K562 (cell line): Measurements from ENCODE around the gene FAM117A. TPM values are rescaled to one million over a fixed set of nuclear protein-coding genes. Genes with fewer than 3 reads are reported as not detected.
A peak's percentile ranks its signal among the peaks of the same experiment; 100 is the strongest.

ENCODE experiments used
- ATAC-seq: fragments of 200-7000 bp; cut with Tn5 transposase; 3 replicates; pipeline ENCODE4 v1.9.1; 2020; ENCODE audit warnings: moderate library complexity
- BruUV-seq: library from RNA; stranded (reverse); fragments of 400-500 nt; replicated peaks from 2 replicates; lab custom pipeline; 2021; lab: Mats Ljungman, UMichigan
- CTCF ChIA-PET: fragments of 300-600 bp; formaldehyde crosslinking; extraction: SDS; loops from one replicate; lab custom pipeline; 2021; ENCODE audit warnings: low intra/inter-chr PET ratio; lab: Yijun Ruan, JAX
- POLR2A ChIA-PET: fragments of 300-600, 350-650 bp; sonication (Branson Sonifier 250); formaldehyde crosslinking; extraction: SDS; loops from one replicate; lab custom pipeline; 2021; ENCODE audit warnings: antibody characterized with exemption, inconsistent platforms; lab: Yijun Ruan, JAX
- DNase-seq, 4 experiments: peaks; one replicate each; pipeline versions ENCODE4 v3.0.0 to v3.0.0-alpha.2; 2011 to 2018; ENCODE audit warnings: low spot score in 3 of 4, mixed read lengths in 3 of 4; ENCODE audit errors: extremely low read depth in 1 of 4
- FAIRE-seq: peaks from 2 replicates; lab custom pipeline; 2011; peaks lifted over from hg19 to GRCh38; lab: Jason Lieb, UNC
- H2AFZ ChIP-seq: 2 replicates; pipeline ENCODE4 v1.6.0; 2011; ENCODE audit warnings: low read depth, low read length, control low read depth, inconsistent platforms
- H3K27ac ChIP-seq: fragments of 200-600 bp; 3 replicates; pipeline ENCODE4 v1.8.0; 2011; ENCODE audit warnings: low read depth, mild to moderate bottlenecking, control low read depth, inconsistent platforms, low read length, moderate library complexity, mixed read lengths; ENCODE audit errors: extremely low read depth
- H3K27me3 ChIP-seq, 2 experiments: fragments of 300-600 bp in 1 of 2; 2 replicates in 1 of 2; 3 replicates in 1 of 2; pipeline versions ENCODE4 v1.6.0 to v1.8.0; 2011; ENCODE audit warnings: inconsistent platforms in 2 of 2, low read length in 2 of 2, mild to moderate bottlenecking in 1 of 2, mixed read lengths in 1 of 2, moderate library complexity in 1 of 2; ENCODE audit not compliant: control insufficient read depth in 2 of 2, insufficient read depth in 2 of 2
- H3K36me3 ChIP-seq: fragments of 300-600 bp; 3 replicates; pipeline ENCODE4 v1.8.0; 2011; ENCODE audit warnings: mild to moderate bottlenecking, low read length, inconsistent platforms; ENCODE audit not compliant: control insufficient read depth, insufficient read depth
- H3K4me1 ChIP-seq, 2 experiments: fragments of 200-600 bp in 1 of 2; replicated peaks in 1 of 2; 2 replicates in 1 of 2; 3 replicates in 1 of 2; pipeline versions ENCODE4 v1.5.1 to v1.8.0; 2011; ENCODE audit warnings: inconsistent platforms in 2 of 2, low read length in 2 of 2, mild to moderate bottlenecking in 1 of 2, mixed read lengths in 1 of 2, moderate library complexity in 1 of 2; ENCODE audit not compliant: control insufficient read depth in 2 of 2, insufficient read depth in 2 of 2
- H3K4me2 ChIP-seq: 2 replicates; pipeline ENCODE4 v1.6.1; 2011; ENCODE audit warnings: low read length, control low read depth, inconsistent platforms, mixed read lengths; ENCODE audit not compliant: insufficient read depth
- H3K4me3 ChIP-seq: fragments of 200-600 bp; sonication (generic), shearing (Covaris generic); 2 replicates; pipeline ENCODE4 v1.5.1; 2016; ENCODE audit warnings: control low read depth, inconsistent platforms
- H3K79me2 ChIP-seq: fragments of 200-600 bp; 3 replicates; pipeline ENCODE4 v1.8.0; 2011; ENCODE audit warnings: low read length, inconsistent platforms; ENCODE audit not compliant: control insufficient read depth, insufficient read depth
- H3K9ac ChIP-seq, 2 experiments: 2 replicates each; pipeline versions ENCODE4 v1.6.0 to v1.6.1; 2011; ENCODE audit warnings: low read depth in 2 of 2, low read length in 2 of 2, control low read depth in 1 of 2, inconsistent platforms in 1 of 2, mild to moderate bottlenecking in 1 of 2, mixed read lengths in 1 of 2; ENCODE audit not compliant: insufficient read depth in 1 of 2
- H3K9me1 ChIP-seq: one replicate; pipeline ENCODE4 v1.6.0; 2011; ENCODE audit warnings: inconsistent platforms, mild to moderate bottlenecking, low read length, moderate library complexity; ENCODE audit not compliant: control insufficient read depth, insufficient read depth
- H3K9me3 ChIP-seq: replicated peaks from 2 replicates; pipeline ENCODE4 v1.5.1; 2011; ENCODE audit warnings: low read depth, low read length, inconsistent platforms; ENCODE audit not compliant: control insufficient read depth, insufficient read depth
- H4K20me1 ChIP-seq: replicated peaks from 2 replicates; pipeline ENCODE4 v1.6.1; 2011; ENCODE audit warnings: low read length, inconsistent platforms, mixed read lengths; ENCODE audit not compliant: control insufficient read depth, insufficient read depth
- CBFA2T3 ChIP-seq: fragments of 450-650 bp; IDR thresholded peaks from 2 replicates; pipeline ENCODE4 v1.6.1; 2017
- CREB1 ChIP-seq, 2 experiments: sonication (generic) in 1 of 2; formaldehyde crosslinking in 1 of 2; IDR thresholded peaks; 2 replicates each; pipeline versions ENCODE4 v1.6.1 to v1.8.0; 2012 to 2022; ENCODE audit warnings: inconsistent platforms in 1 of 2, mild to moderate bottlenecking in 1 of 2, missing genetic modification reagents in 1 of 2, moderate library complexity in 1 of 2
- CREBBP ChIP-seq: IDR thresholded peaks from one replicate; pipeline ENCODE4 v1.6.1; 2012; ENCODE audit warnings: low read depth, mild to moderate bottlenecking, control low read depth, inconsistent platforms, low read length
- CREM ChIP-seq: IDR thresholded peaks from 2 replicates; pipeline ENCODE4 v1.6.1; 2014; ENCODE audit warnings: antibody characterized with exemption, low read depth
- EP400 ChIP-seq: fragments of 450-650 bp; IDR thresholded peaks from 2 replicates; pipeline ENCODE4 v1.6.1; 2017; ENCODE audit warnings: antibody characterized with exemption, mild to moderate bottlenecking, moderate library complexity
- MCM7 ChIP-seq, 2 experiments: fragments of 450-650 bp; IDR thresholded peaks; 2 replicates each; pipeline ENCODE4 v1.6.1; 2016 to 2018
- MYC ChIP-seq, 2 experiments: fragments of 250-450 bp in 1 of 2; sonication (Bioruptor Pico) in 1 of 2; IDR thresholded peaks; 2 replicates each; pipeline versions ENCODE4 v1.5.1 to v1.6.1; 2012 to 2021; ENCODE audit warnings: low read depth in 2 of 2, borderline replicate concordance in 1 of 2, improper control_type of control experiment in 1 of 2, low read length in 1 of 2, mild to moderate bottlenecking in 1 of 2, moderate library complexity in 1 of 2
- NFRKB ChIP-seq: fragments of 450-650 bp; IDR thresholded peaks from 2 replicates; pipeline ENCODE4 v1.6.1; 2016; ENCODE audit warnings: low read depth
- POLR2G ChIP-seq: fragments of 200-400 bp; formaldehyde crosslinking; IDR thresholded peaks from 2 replicates; pipeline ENCODE4 v1.6.1; 2017; ENCODE audit warnings: low read depth, mild to moderate bottlenecking, antibody characterized with exemption, low read length, moderate library complexity
- SUPT5H ChIP-seq: fragments of 450-650 bp; IDR thresholded peaks from 2 replicates; pipeline ENCODE4 v1.6.1; 2016
- TAF9B ChIP-seq: fragments of 450-650 bp; IDR thresholded peaks from 2 replicates; pipeline ENCODE4 v1.6.1; 2018; ENCODE audit warnings: mild to moderate bottlenecking; ENCODE audit not compliant: partially characterized antibody
- YY1 ChIP-seq, 3 experiments: IDR thresholded peaks; 2 replicates each; pipeline ENCODE4 v1.6.1; 2011; ENCODE audit warnings: low read length in 2 of 3, mild to moderate bottlenecking in 2 of 3, moderate library complexity in 2 of 3, borderline replicate concordance in 1 of 3, control low read depth in 1 of 3, low read depth in 1 of 3; ENCODE audit not compliant: insufficient read depth in 3 of 3, insufficient replicate concordance in 2 of 3, control insufficient read depth in 1 of 3, insufficient read length in 1 of 3; ENCODE audit errors: extremely low read depth in 1 of 3
- ZNF57 ChIP-seq: fragments of 450-650 bp; formaldehyde crosslinking; IDR thresholded peaks from 2 replicates; pipeline ENCODE4 v1.4.0; 2020; ENCODE audit warnings: mild to moderate bottlenecking, moderate library complexity
- ZNF584 ChIP-seq: fragments of 200-800 bp; sonication (Bioruptor generic); IDR thresholded peaks from 2 replicates; pipeline ENCODE4 v1.6.1; 2016; ENCODE audit warnings: low read depth, mild to moderate bottlenecking, missing genetic modification characterization, missing compliant biosample characterization
- WGBS: fragments of 100-300 bp; shearing (Covaris generic); methylation state at CpG from one replicate; pipeline ENCODE4 v1.1.6; 2016; ENCODE audit warnings: low coverage, mixed read lengths; ENCODE audit not compliant: insufficient coverage; ENCODE audit errors: missing lambda C conversion rate; 5-methylcytosine and 5-hydroxymethylcytosine counted together
- in situ Hi-C: fragments of 300-500 bp; cut with MboI; formaldehyde crosslinking; loops from 4 replicates; pipeline ENCODE4 v1.15.0; 2018; ENCODE audit warnings: inconsistent platforms, mixed read lengths
- intact Hi-C: fragments of 100-400 bp; cut with micrococcal nuclease; formaldehyde crosslinking; loops from 2 replicates; pipeline ENCODE4 v1.14.2; 2022
- polyA plus RNA-seq, 8 experiments: library from polyadenylated mRNA; depleted of rRNA in 4 of 8; stranded (reverse) in 5 of 8; unstranded in 3 of 8; fragments of >200 nt; fragmentation: Nextera tagmentation in 2 of 8; fragmentation: Illumina TruSeq in 1 of 8; extraction: Ambion mirVana in 2 of 8; extraction: Trizol in 1 of 8; gene quantifications; 2 replicates each; pipeline versions ENCODE4 v1.2.1 to v1.2.3, GENCODE V29; 2011 to 2014; ENCODE audit warnings: inconsistent platforms in 1 of 8, missing spikeins in 1 of 8
- total RNA-seq, 7 experiments: library from RNA; depleted of rRNA in 6 of 7; stranded (reverse); fragments of >200 nt in 6 of 7; fragmentation: Illumina TruSeq in 2 of 7; extraction: Trizol in 2 of 7; gene quantifications; 2 replicates each; pipeline versions ENCODE4 v1.2.1 to v1.2.3, GENCODE V29; 2011 to 2021; ENCODE audit warnings: low replicate concordance in 1 of 7
- TF ChIP-seq, protein P1 (sequence below): fragments of 200-800 bp; sonication (Bioruptor generic); IDR thresholded peaks from 2 replicates; pipeline ENCODE4 v1.6.1; 2017; ENCODE audit warnings: missing genetic modification characterization, missing compliant biosample characterization
- TF ChIP-seq, protein P2 (sequence below): fragments of 250-450 bp; sonication (Bioruptor Pico); IDR thresholded peaks from 2 replicates; pipeline ENCODE4 v1.6.1; 2021; ENCODE audit warnings: mild to moderate bottlenecking
- TF ChIP-seq, protein P3 (sequence below), 2 experiments: fragments of 250-450 bp in 1 of 2; fragments of 450-650 bp in 1 of 2; sonication (Bioruptor Pico) in 1 of 2; IDR thresholded peaks; 2 replicates each; pipeline versions ENCODE4 v1.6.1 to v1.8.0; 2016 to 2021; ENCODE audit warnings: mild to moderate bottlenecking in 2 of 2, moderate library complexity in 2 of 2, missing compliant biosample characterization in 1 of 2, missing genetic modification characterization in 1 of 2

FAM117A gene
- total and polyA plus RNA-seq, 9 of the 15 experiments (the other 6 are each of a cell fraction or from before 2014, with no cell fraction given): 3.1 to 79.7 (median 36.6) TPM

DNA sequence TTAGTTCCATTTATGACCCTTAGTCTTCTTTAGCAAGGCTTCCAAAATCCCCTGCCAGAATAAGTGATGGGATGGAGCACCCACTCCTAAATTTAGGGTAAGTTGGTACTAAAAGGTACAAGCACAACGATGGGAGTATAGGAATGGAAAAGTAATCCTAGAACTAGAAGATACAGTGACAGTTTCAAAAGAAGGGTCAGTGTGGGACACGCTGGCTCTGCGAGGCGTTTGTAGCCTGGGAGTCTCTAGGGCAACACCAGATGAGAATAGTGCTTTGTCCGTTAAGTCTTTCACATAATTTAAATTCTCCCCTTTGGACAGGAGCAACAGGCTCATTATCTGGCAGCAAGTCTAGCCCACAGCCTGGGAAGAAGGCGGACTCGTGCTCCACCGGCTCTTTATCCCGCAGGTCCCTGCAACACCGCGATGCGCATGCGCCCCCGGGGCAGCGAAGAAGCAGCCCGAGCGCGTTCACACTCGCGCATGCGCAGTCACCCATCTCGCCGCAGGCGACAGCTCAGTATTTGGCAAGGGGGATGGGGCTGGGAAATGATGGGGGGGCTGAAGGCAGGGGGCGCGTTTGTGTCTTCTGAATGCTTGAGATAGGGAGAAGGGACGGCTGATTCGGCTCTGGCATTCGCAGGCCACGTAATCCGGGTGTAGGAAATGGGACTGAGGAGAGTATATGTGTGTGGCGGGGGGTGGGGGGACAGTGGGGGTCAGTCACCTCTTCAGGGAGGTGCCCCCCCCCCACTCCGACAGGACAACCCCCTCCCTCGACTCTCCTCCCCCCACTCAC is 86.6 kb downstream of the FAM117A start:
- peak; percentile 78 for FAIRE-seq
- Histone ChIP-seq H3K9me3 (no peaks in the 10 kb centered on the region), H3K4me3 (peak overlapping the region; percentile 58), H2AFZ (peak overlapping the region; percentile 84), H3K4me1 (peaks cover 7 to 15% of the 10 kb centered on the region in 2 experiments; a peak in 4 of 5 replicates), H3K9ac (peak overlapping the region; percentile 84 to 92), H3K4me2 (peak overlapping the region; percentile 89), H3K79me2 (peaks cover 47% of the 10 kb centered on the region), H3K9me1 (no peaks in the 10 kb centered on the region), H3K27me3 (peaks cover 4 to 7% of the 10 kb centered on the region in 2 experiments; a peak in 3 of 5 replicates), H3K36me3 (peaks cover 14% of the 10 kb centered on the region; the same call in 2 of the 3 replicates), H4K20me1 (peaks cover 6% of the 10 kb centered on the region; the same call in 1 of the 2 replicates), H3K27ac (peak overlapping the region; percentile 88)
- under 1% methylated on average over 26 of the region's 34 CpGs for WGBS
- in situ Hi-C loops: no loop called here
- intact Hi-C loops: no loop called here
- peak; percentile 85 for ATAC-seq
- TSS peak; percentile 67 for BruUV-seq
- DNase-seq: peak; percentile 96 to 98 (median 96)
- ChIA-PET CTCF (interaction anchor here (0.7 kb wide), 1 partner anchor 106 kb away, joined by 3 read pairs; no protein-coding TSS in a partner anchor), POLR2A (interaction anchor here (0.5 to 1.2 kb wide), 5 partner anchors 30 to 166 kb away, joined by 3 to 6 read pairs (median 3); partner anchors contain the start of gene SLC35B1)
- TF ChIP-seq POLR2G (peak; percentile 69), CBFA2T3 (peak; percentile 39; the same call in 1 of the 2 replicates), TAF9B (peak; percentile 60), CREBBP (no peak), NFRKB (peak; percentile 73; the same call in 1 of the 2 replicates), ZNF584 (CRISPR knock-in tag) (no peak), EP400 (no peak), CREB1 (IDR thresholded peaks at IDR 0.05) (no peak), CREB1 (CRISPR knock-in tag; IDR thresholded peaks at IDR 0.05) (peak; percentile 43; the same call in 1 of the 2 replicates), CREM (no peak), YY1 (IDR thresholded peaks at IDR 0.05; ENCODE audit: borderline replicate concordance in 1 of 3, control insufficient read depth in 1 of 3, extremely low read depth in 1 of 3, insufficient read depth in 3 of 3, insufficient read length in 1 of 3, insufficient replicate concordance in 2 of 3, low read depth in 1 of 3, low read length in 2 of 3) (peak in 1 of 3 experiments; percentile 45), ZNF57 (CRISPR knock-in tag) (no peak), MCM7 (IDR thresholded peaks at IDR 0.05) (no peak), MYC (IDR thresholded peaks at IDR 0.05; ENCODE audit: low read depth, low read length) (0 out of 2 replicates have a peak, but pooled peaks have one; percentile 28), MYC (CRISPR knock-in tag; IDR thresholded peaks at IDR 0.05; ENCODE audit: borderline replicate concordance, low read depth) (no peak), SUPT5H (peak; percentile 81; the same call in 1 of the 2 replicates)
- TF ChIP-seq, protein P1, sequence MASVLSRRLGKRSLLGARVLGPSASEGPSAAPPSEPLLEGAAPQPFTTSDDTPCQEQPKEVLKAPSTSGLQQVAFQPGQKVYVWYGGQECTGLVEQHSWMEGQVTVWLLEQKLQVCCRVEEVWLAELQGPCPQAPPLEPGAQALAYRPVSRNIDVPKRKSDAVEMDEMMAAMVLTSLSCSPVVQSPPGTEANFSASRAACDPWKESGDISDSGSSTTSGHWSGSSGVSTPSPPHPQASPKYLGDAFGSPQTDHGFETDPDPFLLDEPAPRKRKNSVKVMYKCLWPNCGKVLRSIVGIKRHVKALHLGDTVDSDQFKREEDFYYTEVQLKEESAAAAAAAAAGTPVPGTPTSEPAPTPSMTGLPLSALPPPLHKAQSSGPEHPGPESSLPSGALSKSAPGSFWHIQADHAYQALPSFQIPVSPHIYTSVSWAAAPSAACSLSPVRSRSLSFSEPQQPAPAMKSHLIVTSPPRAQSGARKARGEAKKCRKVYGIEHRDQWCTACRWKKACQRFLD: peak; percentile 75
- TF ChIP-seq, protein P2, sequence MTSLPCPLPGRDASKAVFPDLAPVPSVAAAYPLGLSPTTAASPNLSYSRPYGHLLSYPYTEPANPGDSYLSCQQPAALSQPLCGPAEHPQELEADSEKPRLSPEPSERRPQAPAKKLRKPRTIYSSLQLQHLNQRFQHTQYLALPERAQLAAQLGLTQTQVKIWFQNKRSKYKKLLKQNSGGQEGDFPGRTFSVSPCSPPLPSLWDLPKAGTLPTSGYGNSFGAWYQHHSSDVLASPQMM (CRISPR knock-in tag): no peak
- TF ChIP-seq, protein P3, sequence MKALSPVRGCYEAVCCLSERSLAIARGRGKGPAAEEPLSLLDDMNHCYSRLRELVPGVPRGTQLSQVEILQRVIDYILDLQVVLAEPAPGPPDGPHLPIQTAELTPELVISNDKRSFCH (CRISPR knock-in tag; IDR thresholded peaks at IDR 0.05): no peak
- TF ChIP-seq, protein P3 (tag; IDR thresholded peaks at IDR 0.05): 0 out of 2 replicates have a peak, but pooled peaks have one; percentile 21
